HEK293 (cell line): ENCODE measurements around the gene JCAD.

Source experiments
- CTCF ChIP-seq: fragments of 450-650 bp; formaldehyde crosslinking; IDR thresholded peaks from 2 replicates; pipeline ENCODE4 v1.5.1; 2016; ENCODE audit warnings: missing biosample characterization, missing genetic modification characterization
- KLF10 ChIP-seq: fragments of 450-650 bp; IDR thresholded peaks from 2 replicates; pipeline ENCODE4 v1.5.1; 2018; ENCODE audit warnings: missing biosample characterization, mild to moderate bottlenecking, missing genetic modification characterization
- PATZ1 ChIP-seq: fragments of 450-650 bp; formaldehyde crosslinking; IDR thresholded peaks from 2 replicates; pipeline ENCODE4 v1.5.1; 2016; ENCODE audit warnings: missing biosample characterization, missing genetic modification characterization
- PBX3 ChIP-seq: sonication (generic); formaldehyde crosslinking; IDR thresholded peaks from 2 replicates; pipeline ENCODE4 v1.8.1; 2022; ENCODE audit warnings: mild to moderate bottlenecking, moderate library complexity, missing genetic modification reagents
- PRDM2 ChIP-seq: fragments of 450-650 bp; formaldehyde crosslinking; IDR thresholded peaks from 2 replicates; pipeline ENCODE4 v1.5.1; 2016; ENCODE audit warnings: missing biosample characterization, missing genetic modification characterization, borderline replicate concordance
- ZBTB11 ChIP-seq: fragments of 450-650 bp; formaldehyde crosslinking; conservative IDR thresholded peaks from 2 replicates; pipeline ENCODE4 v1.5.1; 2016; ENCODE audit warnings: low read depth, missing biosample characterization, missing genetic modification characterization
- ZNF138 ChIP-seq: fragments of 450-650 bp; formaldehyde crosslinking; IDR thresholded peaks from 2 replicates; pipeline ENCODE4 v1.5.1; 2016; ENCODE audit warnings: missing biosample characterization, missing genetic modification characterization, borderline replicate concordance
- ZNF146 ChIP-seq: fragments of 450-650 bp; formaldehyde crosslinking; IDR thresholded peaks from 2 replicates; pipeline ENCODE4 v1.5.1; 2016; ENCODE audit warnings: missing biosample characterization, missing genetic modification characterization
- ZNF324 ChIP-seq: fragments of 450-650 bp; formaldehyde crosslinking; IDR thresholded peaks from 2 replicates; pipeline ENCODE4 v1.5.1; 2016; ENCODE audit warnings: missing biosample characterization, missing genetic modification characterization
- ZNF776 ChIP-seq: fragments of 450-650 bp; formaldehyde crosslinking; IDR thresholded peaks from 2 replicates; pipeline ENCODE4 v1.5.0; 2017; ENCODE audit warnings: missing biosample characterization, missing genetic modification characterization, borderline replicate concordance

- TF ChIP-seq PBX3 (no peak), KLF10 (tag by site-specific recombination) (no peak), CTCF (tag by site-specific recombination) (no peak), ZBTB11 (no peak), ZNF776 (tag by site-specific recombination) (no peak), ZNF138 (tag by site-specific recombination) (no peak), PATZ1 (tag by site-specific recombination) (no peak), PRDM2 (tag by site-specific recombination) (no peak), ZNF324 (no peak), ZNF146 (tag by site-specific recombination) (no peak)
These were observed 30.1 kb downstream of the JCAD start for GRCh38 chr10:30029164-30029871.
